Measurements from ENCODE around the gene SRRM5. TPM values are rescaled to one million over a fixed set of nuclear protein-coding genes. Genes with fewer than 3 reads are reported as not detected.
A peak's percentile ranks its signal among the peaks of the same experiment; 100 is the strongest.

The SRRM5 gene
- total RNA-seq, 2 donors from 2014 or later: 0.28 to 0.59 TPM

DNA sequence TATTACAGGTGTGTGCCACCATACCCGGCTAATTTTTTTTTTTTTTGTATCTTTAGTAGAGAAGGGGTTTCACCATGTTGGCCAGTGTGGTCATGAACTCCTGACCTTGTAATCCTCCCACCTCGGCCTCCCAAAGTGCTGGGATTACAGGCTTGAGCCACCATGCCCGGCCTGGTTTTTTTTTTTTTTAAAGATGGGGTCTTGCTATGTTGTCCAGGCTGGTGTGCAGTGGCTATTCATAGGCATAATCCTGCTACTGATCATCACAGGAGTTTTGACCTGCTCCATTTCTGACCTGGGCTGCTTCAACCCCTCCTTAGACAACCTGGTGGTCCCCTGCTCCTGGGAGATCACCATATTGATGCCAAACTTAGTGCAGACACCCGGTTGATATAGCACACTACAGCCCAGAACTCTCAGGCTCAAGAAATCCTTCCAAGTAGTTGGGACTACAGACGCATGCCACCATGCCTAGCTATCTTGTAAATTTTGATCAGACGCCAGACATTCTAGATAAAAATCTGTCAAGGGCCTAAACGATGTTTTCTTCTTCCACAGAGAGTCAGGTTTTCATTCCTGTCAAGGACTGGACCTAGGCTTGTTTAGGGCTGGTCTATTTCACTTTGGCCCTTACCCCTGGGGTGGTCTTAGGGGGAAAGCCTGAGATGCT is 48.5 kb downstream of the SRRM5 start:
- H3K4me3 ChIP-seq: no peak overlapping the region
- H3K27me3 ChIP-seq (replicated peaks; ENCODE audit: insufficient read depth): no peaks in the 10 kb centered on the region
- TF ChIP-seq POLR2AphosphoS5 (IDR thresholded peaks at IDR 0.05) (no peak), POLR2A (IDR thresholded peaks at IDR 0.05) (no peak)
- TF ChIP-seq, protein P1, sequence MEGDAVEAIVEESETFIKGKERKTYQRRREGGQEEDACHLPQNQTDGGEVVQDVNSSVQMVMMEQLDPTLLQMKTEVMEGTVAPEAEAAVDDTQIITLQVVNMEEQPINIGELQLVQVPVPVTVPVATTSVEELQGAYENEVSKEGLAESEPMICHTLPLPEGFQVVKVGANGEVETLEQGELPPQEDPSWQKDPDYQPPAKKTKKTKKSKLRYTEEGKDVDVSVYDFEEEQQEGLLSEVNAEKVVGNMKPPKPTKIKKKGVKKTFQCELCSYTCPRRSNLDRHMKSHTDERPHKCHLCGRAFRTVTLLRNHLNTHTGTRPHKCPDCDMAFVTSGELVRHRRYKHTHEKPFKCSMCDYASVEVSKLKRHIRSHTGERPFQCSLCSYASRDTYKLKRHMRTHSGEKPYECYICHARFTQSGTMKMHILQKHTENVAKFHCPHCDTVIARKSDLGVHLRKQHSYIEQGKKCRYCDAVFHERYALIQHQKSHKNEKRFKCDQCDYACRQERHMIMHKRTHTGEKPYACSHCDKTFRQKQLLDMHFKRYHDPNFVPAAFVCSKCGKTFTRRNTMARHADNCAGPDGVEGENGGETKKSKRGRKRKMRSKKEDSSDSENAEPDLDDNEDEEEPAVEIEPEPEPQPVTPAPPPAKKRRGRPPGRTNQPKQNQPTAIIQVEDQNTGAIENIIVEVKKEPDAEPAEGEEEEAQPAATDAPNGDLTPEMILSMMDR (IDR thresholded peaks at IDR 0.05): no peak
- H3K27ac ChIP-seq: no peak overlapping the region
- WGBS: 68% methylated on average over 7 of the region's 7 CpGs
- intact Hi-C loops (cut with DNase I): no loop called here
- H3K36me3 ChIP-seq: no peaks in the 10 kb centered on the region
- no peak for DNase-seq (ENCODE audit: low spot score)
- H3K4me1 ChIP-seq (replicated peaks): no peaks in the 10 kb centered on the region
- H3K9me3 ChIP-seq: no peaks in the 10 kb centered on the region

DNA sequence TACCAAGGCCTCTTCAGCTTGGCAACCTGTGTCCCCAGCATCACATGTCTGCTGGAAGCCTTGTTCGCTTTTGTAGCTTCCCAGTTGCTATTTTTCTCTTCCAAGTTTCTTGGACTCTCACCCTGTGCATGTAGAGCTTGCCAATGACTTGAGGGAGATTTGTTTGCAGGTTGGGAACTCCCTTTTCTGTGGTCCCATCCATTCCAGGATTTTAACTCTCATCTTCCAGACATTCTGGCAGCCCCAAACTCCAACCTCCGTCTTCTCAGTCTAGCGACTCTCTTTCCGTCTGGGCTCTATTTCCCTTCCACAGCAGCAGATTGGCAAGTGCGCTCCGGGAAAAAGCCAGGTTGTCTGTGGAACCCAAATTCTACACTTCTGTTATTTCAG is 49.1 kb downstream of the SRRM5 start:
- Histone ChIP-seq H3K9me3 (no peaks in the 10 kb centered on the region), H3K4me3 (no peak overlapping the region), H3K36me3 (no peaks in the 10 kb centered on the region), H3K4me1 (replicated peaks) (no peaks in the 10 kb centered on the region), H3K27ac (no peak overlapping the region), H3K27me3 (replicated peaks; ENCODE audit: insufficient read depth) (no peaks in the 10 kb centered on the region)
- TF ChIP-seq, protein P1 (IDR thresholded peaks at IDR 0.05): no peak
- TF ChIP-seq POLR2A (IDR thresholded peaks at IDR 0.05) (no peak), POLR2AphosphoS5 (IDR thresholded peaks at IDR 0.05) (no peak)
- intact Hi-C loops (cut with DNase I): no loop called here
- no peak for DNase-seq (ENCODE audit: low spot score)
- WGBS: 69% methylated on average over 6 of the region's 6 CpGs

DNA sequence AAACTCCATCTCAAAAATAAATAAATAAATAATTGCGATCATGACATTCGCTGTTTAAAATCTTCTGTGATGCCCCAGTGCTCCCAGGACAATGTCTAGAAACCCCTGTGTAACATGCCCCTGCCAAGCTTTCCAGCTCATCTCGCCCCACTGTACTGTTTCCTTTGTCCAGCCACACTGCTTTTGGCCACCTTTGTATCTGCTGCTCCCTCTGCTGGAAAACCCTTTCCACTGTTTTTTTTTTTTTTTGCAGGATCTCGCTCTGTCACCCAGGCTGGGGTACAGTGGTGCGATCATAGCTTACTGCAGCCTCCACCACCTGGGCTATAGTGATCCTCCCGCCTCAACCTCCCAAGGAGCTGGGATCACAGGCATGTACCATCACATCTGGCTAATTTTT is 50.6 kb downstream of the SRRM5 start:
- Histone ChIP-seq H3K4me3 (no peak overlapping the region), H3K27me3 (replicated peaks; ENCODE audit: insufficient read depth) (no peaks in the 10 kb centered on the region), H3K9me3 (no peaks in the 10 kb centered on the region), H3K27ac (no peak overlapping the region), H3K36me3 (no peaks in the 10 kb centered on the region), H3K4me1 (replicated peaks) (no peaks in the 10 kb centered on the region)
- DNase-seq (ENCODE audit: low spot score): no peak
- WGBS: 89% methylated on average over 6 of the region's 6 CpGs
- no peak for TF ChIP-seq POLR2A (IDR thresholded peaks at IDR 0.05)
- TF ChIP-seq, protein P1 (IDR thresholded peaks at IDR 0.05): peak in 1 of 4 experiments; percentile 13
- intact Hi-C loops (cut with DNase I): no loop called here

DNA sequence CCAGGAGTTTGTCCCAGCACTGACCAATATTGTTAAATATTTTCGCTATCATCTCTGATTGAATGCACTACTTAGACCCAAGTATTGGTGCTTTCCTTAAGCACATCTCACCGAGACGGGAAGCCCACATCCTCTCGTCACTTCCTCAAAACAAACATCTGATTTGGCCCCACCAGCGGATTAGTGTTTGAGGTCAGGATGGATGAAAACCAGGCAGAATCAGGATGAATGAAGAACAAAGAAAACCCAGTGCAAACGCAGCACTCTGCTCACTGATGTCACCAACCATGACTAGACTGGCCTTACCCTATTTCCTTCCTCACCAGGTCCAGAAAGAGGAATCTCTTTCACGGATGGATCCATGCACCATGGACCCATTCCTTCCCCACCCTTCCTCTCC is 52.1 kb downstream of the SRRM5 start:
- 70% methylated on average over 7 of the region's 7 CpGs for WGBS
- H3K27me3 ChIP-seq (replicated peaks; ENCODE audit: insufficient read depth): no peaks in the 10 kb centered on the region
- no peak for DNase-seq (ENCODE audit: low spot score)
- H3K4me3 ChIP-seq: no peak overlapping the region
- intact Hi-C loops (cut with DNase I): no loop called here
- H3K27ac ChIP-seq: no peak overlapping the region
- no peaks in the 10 kb centered on the region for H3K9me3 ChIP-seq
- H3K36me3 ChIP-seq: no peaks in the 10 kb centered on the region
- no peak for TF ChIP-seq POLR2A (IDR thresholded peaks at IDR 0.05)
- no peak for TF ChIP-seq POLR2AphosphoS5 (IDR thresholded peaks at IDR 0.05)
- TF ChIP-seq, protein P1 (IDR thresholded peaks at IDR 0.05): no peak
- H3K4me1 ChIP-seq (replicated peaks): peaks cover 5% of the 10 kb centered on the region

Small RNA genes within 50 kb of the gene (small RNA-seq; reads per million reads assigned to genes)
- 0 reads per million in 2 donors for gene RN7SL368P

Other genes with a start within 250 kb of the SRRM5 start
- gene TEX101, start 197.2 kb upstream of the SRRM5 start, total RNA-seq: 10 to 100 TPM in 1 of 2 donors, not detected in 1; 26.0 TPM
- 10 to 100 TPM in 1 of 2 donors, 1 to 10 TPM in 1; 9.8 to 27.6 TPM for gene LYPD3, start 146.5 kb upstream of the SRRM5 start, total RNA-seq
- 10 to 100 TPM; 43.5 to 54.5 TPM for gene PHLDB3, start 107.3 kb upstream of the SRRM5 start, total RNA-seq
- gene ETHE1, start 84.9 kb upstream of the SRRM5 start, total RNA-seq: 100 to 1,000 TPM in 1 of 2 donors, 10 to 100 TPM in 1; 32.8 to 122 TPM
- gene ZNF575, start 78.9 kb upstream of the SRRM5 start, total RNA-seq: 1 to 10 TPM in 1 of 2 donors, not detected in 1; 2.0 TPM
- gene XRCC1, start 36.6 kb upstream of the SRRM5 start, total RNA-seq: 10 to 100 TPM; 25.8 to 52.5 TPM
- gene PINLYP, start 36.3 kb upstream of the SRRM5 start, total RNA-seq: 1 to 10 TPM; 4.8 to 7.8 TPM
- gene IRGQ, start 16.0 kb upstream of the SRRM5 start, total RNA-seq: 10 to 100 TPM; 28.3 to 30.4 TPM
- gene ZNF576, start 15.5 kb upstream of the SRRM5 start, total RNA-seq: 10 to 100 TPM; 25.1 to 30.6 TPM
- gene ZNF428, start 7.5 kb downstream of the SRRM5 start, total RNA-seq: 100 to 1,000 TPM in 1 of 2 donors, 10 to 100 TPM in 1; 51.7 to 108 TPM
- 10 to 100 TPM; 21.1 to 49.4 TPM for gene CADM4, start 27.8 kb downstream of the SRRM5 start, total RNA-seq
- gene PLAUR, start 58.1 kb downstream of the SRRM5 start, total RNA-seq: 10 to 100 TPM in 1 of 2 donors, 1 to 10 TPM in 1; 6.9 to 40.9 TPM
- 10 to 100 TPM in 1 of 2 donors, not detected in 1; 15.7 TPM for gene IRGC, start 104.0 kb downstream of the SRRM5 start, total RNA-seq
- gene SMG9, start 142.9 kb downstream of the SRRM5 start, total RNA-seq: 10 to 100 TPM; 22.9 to 45.1 TPM
- gene KCNN4, start 168.9 kb downstream of the SRRM5 start, total RNA-seq: 10 to 100 TPM; 65.1 to 86.1 TPM
- gene LYPD5, start 190.4 kb downstream of the SRRM5 start, total RNA-seq: 1 to 10 TPM; 2.7 to 6.2 TPM
- 1 to 10 TPM; 5.8 to 8.9 TPM for gene ZNF283, start 215.2 kb downstream of the SRRM5 start, total RNA-seq